HEK293 (cell line): ENCODE results near the gene EI24.
A peak's percentile ranks its signal among the peaks of the same experiment; 100 is the strongest.

ENCODE experiments used
- KLF1 ChIP-seq: fragments of 450-650 bp; formaldehyde crosslinking; IDR thresholded peaks from 2 replicates; pipeline ENCODE4 v1.5.1; 2016; ENCODE audit warnings: missing biosample characterization, missing genetic modification characterization
- KLF10 ChIP-seq: fragments of 450-650 bp; IDR thresholded peaks from 2 replicates; pipeline ENCODE4 v1.5.1; 2018; ENCODE audit warnings: missing biosample characterization, mild to moderate bottlenecking, missing genetic modification characterization
- MEIS1 ChIP-seq: sonication (generic); formaldehyde crosslinking; IDR thresholded peaks from 2 replicates; pipeline ENCODE4 v1.8.1; 2022; ENCODE audit warnings: missing genetic modification reagents, mild to moderate bottlenecking, borderline replicate concordance
- WT1 ChIP-seq: fragments of 450-650 bp; formaldehyde crosslinking; IDR thresholded peaks from 2 replicates; pipeline ENCODE4 v1.5.1; 2016; ENCODE audit warnings: missing biosample characterization, missing genetic modification characterization
- YY2 ChIP-seq: fragments of 450-650 bp; formaldehyde crosslinking; IDR thresholded peaks from 2 replicates; pipeline ENCODE4 v1.5.1; 2016; ENCODE audit warnings: missing biosample characterization, missing genetic modification characterization
- ZBTB17 ChIP-seq: fragments of 450-650 bp; formaldehyde crosslinking; IDR thresholded peaks from 2 replicates; pipeline ENCODE4 v1.5.1; 2016; ENCODE audit warnings: missing biosample characterization, missing genetic modification characterization
- ZBTB48 ChIP-seq: fragments of 450-650 bp; formaldehyde crosslinking; IDR thresholded peaks from 2 replicates; pipeline ENCODE4 v1.5.1; 2016; ENCODE audit warnings: missing biosample characterization, missing genetic modification characterization
- ZFHX2 ChIP-seq: fragments of 450-650 bp; formaldehyde crosslinking; conservative IDR thresholded peaks from 2 replicates; pipeline ENCODE4 v1.5.1; 2016; ENCODE audit warnings: missing biosample characterization, missing genetic modification characterization
- ZFP37 ChIP-seq: fragments of 450-650 bp; formaldehyde crosslinking; IDR thresholded peaks from 2 replicates; pipeline ENCODE4 v1.5.1; 2016; ENCODE audit warnings: missing biosample characterization, missing genetic modification characterization
- ZNF10 ChIP-seq: fragments of 450-650 bp; formaldehyde crosslinking; IDR thresholded peaks from 2 replicates; pipeline ENCODE4 v1.5.1; 2017; ENCODE audit warnings: missing biosample characterization, missing genetic modification characterization
- ZNF146 ChIP-seq: fragments of 450-650 bp; formaldehyde crosslinking; IDR thresholded peaks from 2 replicates; pipeline ENCODE4 v1.5.1; 2016; ENCODE audit warnings: missing biosample characterization, missing genetic modification characterization
- ZNF202 ChIP-seq: fragments of 450-650 bp; formaldehyde crosslinking; IDR thresholded peaks from 2 replicates; pipeline ENCODE4 v1.5.1; 2016; ENCODE audit warnings: missing biosample characterization, missing genetic modification characterization, borderline replicate concordance
- ZNF324 ChIP-seq: fragments of 450-650 bp; formaldehyde crosslinking; IDR thresholded peaks from 2 replicates; pipeline ENCODE4 v1.5.1; 2016; ENCODE audit warnings: missing biosample characterization, missing genetic modification characterization
- ZNF335 ChIP-seq: fragments of 450-650 bp; formaldehyde crosslinking; conservative IDR thresholded peaks from 2 replicates; pipeline ENCODE4 v1.5.1; 2016; ENCODE audit warnings: missing biosample characterization, missing genetic modification characterization
- ZNF341 ChIP-seq: fragments of 450-650 bp; formaldehyde crosslinking; IDR thresholded peaks from 2 replicates; pipeline ENCODE4; 2016; ENCODE audit warnings: low read depth, missing biosample characterization, missing genetic modification characterization
- ZNF394 ChIP-seq: fragments of 450-650 bp; formaldehyde crosslinking; IDR thresholded peaks from 2 replicates; pipeline ENCODE4 v1.5.1; 2016; ENCODE audit warnings: missing biosample characterization, missing genetic modification characterization, mild to moderate bottlenecking, moderate library complexity, borderline replicate concordance
- ZNF529 ChIP-seq: fragments of 450-650 bp; formaldehyde crosslinking; IDR thresholded peaks from 2 replicates; pipeline ENCODE4 v1.5.1; 2017; ENCODE audit warnings: missing genetic modification characterization, missing biosample characterization; ENCODE audit not compliant: insufficient replicate concordance
- ZNF555 ChIP-seq: fragments of 450-650 bp; formaldehyde crosslinking; conservative IDR thresholded peaks from 2 replicates; pipeline ENCODE4 v1.5.1; 2017; ENCODE audit warnings: missing biosample characterization, mild to moderate bottlenecking, missing genetic modification characterization, inconsistent platforms
- ZNF670 ChIP-seq: fragments of 450-650 bp; formaldehyde crosslinking; IDR thresholded peaks from 2 replicates; pipeline ENCODE4 v1.5.1; 2016; ENCODE audit warnings: missing biosample characterization, missing genetic modification characterization, low read depth
- ZSCAN23 ChIP-seq: fragments of 450-650 bp; formaldehyde crosslinking; IDR thresholded peaks from 2 replicates; pipeline ENCODE4 v1.5.1; 2016; ENCODE audit warnings: missing biosample characterization, missing genetic modification characterization
- TF ChIP-seq, protein P1 (sequence below): fragments of 450-650 bp; formaldehyde crosslinking; conservative IDR thresholded peaks from 2 replicates; pipeline ENCODE4 v1.5.1; 2016; ENCODE audit warnings: low read depth, missing biosample characterization, missing genetic modification characterization
- TF ChIP-seq, protein P2 (sequence below): fragments of 450-650 bp; formaldehyde crosslinking; IDR thresholded peaks from 2 replicates; pipeline ENCODE4 v1.5.1; 2016; ENCODE audit warnings: missing biosample characterization, missing genetic modification characterization

EI24 gene

GRCh38 chr11:125625630-125626287 is 56.5 kb downstream of the EI24 start (continued):
- TF ChIP-seq, protein P1, sequence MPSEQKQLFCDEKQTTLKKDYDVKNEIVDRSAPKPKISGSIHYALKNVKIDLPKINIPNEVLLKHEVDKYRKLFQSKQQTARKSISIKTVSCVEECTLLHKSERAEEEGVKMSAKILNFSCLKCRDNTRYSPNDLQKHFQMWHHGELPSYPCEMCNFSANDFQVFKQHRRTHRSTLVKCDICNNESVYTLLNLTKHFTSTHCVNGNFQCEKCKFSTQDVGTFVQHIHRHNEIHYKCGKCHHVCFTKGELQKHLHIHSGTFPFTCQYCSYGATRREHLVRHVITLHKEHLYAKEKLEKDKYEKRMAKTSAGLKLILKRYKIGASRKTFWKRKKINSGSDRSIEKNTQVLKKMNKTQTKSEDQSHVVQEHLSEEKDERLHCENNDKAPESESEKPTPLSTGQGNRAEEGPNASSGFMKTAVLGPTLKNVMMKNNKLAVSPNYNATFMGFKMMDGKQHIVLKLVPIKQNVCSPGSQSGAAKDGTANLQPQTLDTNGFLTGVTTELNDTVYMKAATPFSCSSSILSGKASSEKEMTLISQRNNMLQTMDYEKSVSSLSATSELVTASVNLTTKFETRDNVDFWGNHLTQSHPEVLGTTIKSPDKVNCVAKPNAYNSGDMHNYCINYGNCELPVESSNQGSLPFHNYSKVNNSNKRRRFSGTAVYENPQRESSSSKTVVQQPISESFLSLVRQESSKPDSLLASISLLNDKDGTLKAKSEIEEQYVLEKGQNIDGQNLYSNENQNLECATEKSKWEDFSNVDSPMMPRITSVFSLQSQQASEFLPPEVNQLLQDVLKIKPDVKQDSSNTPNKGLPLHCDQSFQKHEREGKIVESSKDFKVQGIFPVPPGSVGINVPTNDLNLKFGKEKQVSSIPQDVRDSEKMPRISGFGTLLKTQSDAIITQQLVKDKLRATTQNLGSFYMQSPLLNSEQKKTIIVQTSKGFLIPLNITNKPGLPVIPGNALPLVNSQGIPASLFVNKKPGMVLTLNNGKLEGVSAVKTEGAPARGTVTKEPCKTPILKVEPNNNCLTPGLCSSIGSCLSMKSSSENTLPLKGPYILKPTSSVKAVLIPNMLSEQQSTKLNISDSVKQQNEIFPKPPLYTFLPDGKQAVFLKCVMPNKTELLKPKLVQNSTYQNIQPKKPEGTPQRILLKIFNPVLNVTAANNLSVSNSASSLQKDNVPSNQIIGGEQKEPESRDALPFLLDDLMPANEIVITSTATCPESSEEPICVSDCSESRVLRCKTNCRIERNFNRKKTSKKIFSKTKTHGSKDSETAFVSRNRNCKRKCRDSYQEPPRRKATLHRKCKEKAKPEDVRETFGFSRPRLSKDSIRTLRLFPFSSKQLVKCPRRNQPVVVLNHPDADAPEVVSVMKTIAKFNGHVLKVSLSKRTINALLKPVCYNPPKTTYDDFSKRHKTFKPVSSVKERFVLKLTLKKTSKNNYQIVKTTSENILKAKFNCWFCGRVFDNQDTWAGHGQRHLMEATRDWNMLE, result peak; percentile 42; the same call in 1 of the 2 replicates
- TF ChIP-seq ZNF670, result no peak
- TF ChIP-seq KLF1 (tag by site-specific recombination), result peak; percentile 77
- peak; percentile 73 for TF ChIP-seq ZNF394 (tag by site-specific recombination)
- TF ChIP-seq YY2 (tag by site-specific recombination), result peak; percentile 70; the same call in 1 of the 2 replicates
- no peak for TF ChIP-seq MEIS1 (CRISPR knock-in tag)
- TF ChIP-seq KLF10, result peak; percentile 60; the same call in 1 of the 2 replicates
- TF ChIP-seq ZNF555, result no peak
- no peak for TF ChIP-seq ZNF529 (tag by site-specific recombination)
- TF ChIP-seq ZNF10 (tag by site-specific recombination), result 0 out of 2 replicates have a peak, but pooled peaks have one; percentile 43
- TF ChIP-seq WT1 (tag by site-specific recombination), result peak; percentile 75
- peak; percentile 53 for TF ChIP-seq ZNF146 (tag by site-specific recombination)
- TF ChIP-seq ZNF341 (tag by site-specific recombination), result peak; percentile 96
- TF ChIP-seq ZFHX2 (tag by site-specific recombination), result peak; percentile 86
- TF ChIP-seq, protein P2, sequence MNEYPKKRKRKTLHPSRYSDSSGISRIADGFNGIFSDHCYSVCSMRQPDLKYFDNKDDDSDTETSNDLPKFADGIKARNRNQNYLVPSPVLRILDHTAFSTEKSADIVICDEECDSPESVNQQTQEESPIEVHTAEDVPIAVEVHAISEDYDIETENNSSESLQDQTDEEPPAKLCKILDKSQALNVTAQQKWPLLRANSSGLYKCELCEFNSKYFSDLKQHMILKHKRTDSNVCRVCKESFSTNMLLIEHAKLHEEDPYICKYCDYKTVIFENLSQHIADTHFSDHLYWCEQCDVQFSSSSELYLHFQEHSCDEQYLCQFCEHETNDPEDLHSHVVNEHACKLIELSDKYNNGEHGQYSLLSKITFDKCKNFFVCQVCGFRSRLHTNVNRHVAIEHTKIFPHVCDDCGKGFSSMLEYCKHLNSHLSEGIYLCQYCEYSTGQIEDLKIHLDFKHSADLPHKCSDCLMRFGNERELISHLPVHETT (tag by site-specific recombination), result peak; percentile 96
- TF ChIP-seq ZBTB17, result peak; percentile 95
- TF ChIP-seq ZNF202 (tag by site-specific recombination), result no peak
- peak; percentile 92 for TF ChIP-seq ZFP37 (tag by site-specific recombination)
- TF ChIP-seq ZSCAN23 (tag by site-specific recombination), result peak; percentile 93
- peak; percentile 93 for TF ChIP-seq ZNF335 (tag by site-specific recombination)
- TF ChIP-seq ZBTB48 (tag by site-specific recombination), result peak; percentile 78
- peak; percentile 96 for TF ChIP-seq ZNF324 (tag by site-specific recombination)
